GM23338 (cell line): ENCODE data around the gene RFX2. TPM values are rescaled to one million over a fixed set of nuclear protein-coding genes. Genes with fewer than 3 reads are reported as not detected.

Experiments used
- ATAC-seq: fragments of 200-7000 bp; cut with Tn5 transposase; 3 replicates; pipeline ENCODE4 v1.9.1; 2020
- DNase-seq: peaks from one replicate; pipeline ENCODE4 v3.0.0-alpha.2; 2015; ENCODE audit warnings: low spot score
- H2AFZ ChIP-seq: fragments of 200-600 bp; sonication (generic); 2 replicates; pipeline ENCODE4 v1.8.0; 2016; ENCODE audit warnings: antibody characterized with exemption, mild to moderate bottlenecking, moderate library complexity
- H3F3A ChIP-seq: fragments of 200-600 bp; sonication (generic); replicated peaks from 2 replicates; pipeline ENCODE4 v1.8.0; 2017; ENCODE audit warnings: antibody characterized with exemption, mixed run types, low read depth
- H3K27ac ChIP-seq: fragments of 200-600 bp; sonication (generic); 2 replicates; pipeline ENCODE4 v1.6.1; 2016; ENCODE audit warnings: low read depth
- H3K27me3 ChIP-seq: fragments of 200-600 bp; sonication (generic); 2 replicates; pipeline ENCODE4 v1.8.0; 2016; ENCODE audit warnings: mild to moderate bottlenecking, mixed run types, moderate library complexity; ENCODE audit not compliant: insufficient read depth
- H3K36me3 ChIP-seq: fragments of 200-600 bp; sonication (generic); 2 replicates; pipeline ENCODE4 v1.8.0; 2016; ENCODE audit warnings: mild to moderate bottlenecking; ENCODE audit not compliant: insufficient read depth
- H3K4me1 ChIP-seq: fragments of 200-600 bp; sonication (generic); 2 replicates; pipeline ENCODE4 v1.8.0; 2016; ENCODE audit warnings: mild to moderate bottlenecking, moderate library complexity; ENCODE audit not compliant: insufficient read depth
- H3K4me2 ChIP-seq: fragments of 200-600 bp; sonication (generic); 2 replicates; pipeline ENCODE4 v1.7.1; 2017; ENCODE audit warnings: mixed run types
- H3K4me3 ChIP-seq: fragments of 200-600 bp; sonication (generic); 2 replicates; pipeline ENCODE4 v1.6.1; 2016; ENCODE audit warnings: mixed run types
- H3K79me2 ChIP-seq: fragments of 200-600 bp; sonication (generic); replicated peaks from 2 replicates; pipeline ENCODE4 v1.8.0; 2017; ENCODE audit warnings: mild to moderate bottlenecking; ENCODE audit not compliant: insufficient read depth
- H3K9me2 ChIP-seq: fragments of 200-600 bp; sonication (generic); 2 replicates; pipeline ENCODE4 v1.8.0; 2017; ENCODE audit not compliant: insufficient read depth
- H4K20me1 ChIP-seq: fragments of 200-600 bp; sonication (generic); replicated peaks from 2 replicates; pipeline ENCODE4 v1.8.0; 2017; ENCODE audit warnings: mild to moderate bottlenecking; ENCODE audit not compliant: insufficient read depth
- H3K27ac Mint-ChIP-seq: 2 replicates; pipeline ENCODE4 v1.8.0; 2020; ENCODE audit warnings: inconsistent platforms, mild to moderate bottlenecking, moderate library complexity, mixed read lengths
- H3K27me3 Mint-ChIP-seq: 3 replicates; pipeline ENCODE4 v1.8.0; 2022; ENCODE audit warnings: low read depth, mild to moderate bottlenecking, moderate library complexity, mixed read lengths, inconsistent platforms; ENCODE audit not compliant: insufficient read depth, poor library complexity
- H3K36me3 Mint-ChIP-seq: 3 replicates; pipeline ENCODE4 v1.8.0; 2021; ENCODE audit warnings: low read depth, mild to moderate bottlenecking, inconsistent platforms, moderate library complexity, mixed read lengths
- H3K4me1 Mint-ChIP-seq: 3 replicates; pipeline ENCODE4 v1.8.0; 2020; ENCODE audit warnings: mild to moderate bottlenecking, inconsistent platforms, mixed read lengths
- H3K4me3 Mint-ChIP-seq: 3 replicates; pipeline ENCODE4 v1.8.0; 2021; ENCODE audit warnings: moderate library complexity, mild to moderate bottlenecking, inconsistent platforms, mixed read lengths
- H3K9me3 Mint-ChIP-seq: 3 replicates; pipeline ENCODE4 v1.8.0; 2020; ENCODE audit warnings: moderate library complexity, mild to moderate bottlenecking, inconsistent platforms, mixed read lengths
- CREB1 ChIP-seq: fragments of 250-450 bp; sonication (Bioruptor Pico); IDR thresholded peaks from 2 replicates; pipeline ENCODE4 v1.5.0; 2020; ENCODE audit warnings: low read depth, mild to moderate bottlenecking, moderate library complexity
- EZH2 ChIP-seq: fragments of 200-600 bp; sonication (generic); IDR thresholded peaks from one replicate; pipeline ENCODE4 v1.8.0; 2017; ENCODE audit warnings: antibody characterized with exemption, mild to moderate bottlenecking, low read depth; ENCODE audit not compliant: unreplicated experiment
- EZH2phosphoT487 ChIP-seq: fragments of 200-600 bp; sonication (generic); IDR thresholded peaks from one replicate; pipeline ENCODE4 v1.8.1; 2018; ENCODE audit warnings: antibody characterized with exemption; ENCODE audit not compliant: unreplicated experiment
- JUNB ChIP-seq: IDR thresholded peaks from one replicate; pipeline ENCODE4 v1.6.1; 2016; ENCODE audit warnings: antibody characterized with exemption; ENCODE audit not compliant: unreplicated experiment
- NANOG ChIP-seq: IDR thresholded peaks from 2 replicates; pipeline ENCODE4 v1.6.1; 2016; ENCODE audit warnings: antibody characterized with exemption, borderline replicate concordance
- POLR2AphosphoS5 ChIP-seq: IDR thresholded peaks from 2 replicates; pipeline ENCODE4 v1.6.1; 2016; ENCODE audit warnings: antibody characterized with exemption, low read depth
- STAT1 ChIP-seq: IDR thresholded peaks from one replicate; pipeline ENCODE4 v1.6.1; 2016; ENCODE audit warnings: antibody characterized with exemption; ENCODE audit not compliant: unreplicated experiment
- ZNF114 ChIP-seq: fragments of 250-450 bp; sonication (Bioruptor Pico); IDR thresholded peaks from 2 replicates; pipeline ENCODE4 v1.5.0; 2020; ENCODE audit warnings: mild to moderate bottlenecking, moderate library complexity
- ZNF331 ChIP-seq: fragments of 250-450 bp; sonication (Bioruptor Pico); IDR thresholded peaks from 2 replicates; pipeline ENCODE4 v1.5.0; 2020; ENCODE audit warnings: low read depth, mild to moderate bottlenecking, moderate library complexity
- polyA plus RNA-seq: library from polyadenylated mRNA; unstranded; fragments of >200 nt; fragmentation: Nextera tagmentation; extraction: Ambion mirVana; gene quantifications from 2 replicates; pipeline ENCODE4 v1.2.1, GENCODE V29; 2016
- total RNA-seq: library from RNA; depleted of rRNA; stranded (reverse); fragments of >200 nt; shearing (Covaris generic); gene quantifications from 2 replicates; pipeline ENCODE4 v1.2.3, GENCODE V29; 2014
- TF ChIP-seq, protein P1 (sequence below): fragments of 250-450 bp; sonication (Bioruptor Pico); IDR thresholded peaks from 2 replicates; pipeline ENCODE4 v1.5.0; 2020; ENCODE audit warnings: mild to moderate bottlenecking, moderate library complexity
- TF ChIP-seq, protein P2 (sequence below): IDR thresholded peaks from 2 replicates; pipeline ENCODE4 v1.6.1; 2016; ENCODE audit warnings: antibody characterized with exemption

RFX2 gene
- total and polyA plus RNA-seq, 2 experiments from 2014 or later, result 4.6 to 13.0 TPM

DNA sequence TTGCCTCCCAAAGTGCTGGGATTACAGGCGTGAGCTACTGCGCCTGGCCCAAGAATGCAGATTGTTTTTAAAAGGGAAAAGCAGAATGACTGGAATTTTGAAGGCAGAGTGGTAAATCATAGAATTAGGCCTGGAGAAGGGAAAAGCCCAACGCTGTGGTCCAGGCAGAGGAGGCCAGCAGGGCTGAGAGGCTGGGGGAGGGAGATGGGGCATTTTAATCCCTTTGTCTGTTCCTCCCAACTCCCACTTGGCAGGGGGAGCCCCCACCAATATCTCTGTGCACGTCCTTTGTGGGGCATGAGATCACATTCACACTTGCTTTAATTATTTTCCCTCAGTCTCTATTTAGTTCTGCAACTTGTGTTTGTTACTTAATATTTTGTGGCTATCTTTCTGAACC lies 77.9 kb downstream of the RFX2 start:
- no peaks in the 10 kb centered on the region for H3K9me2 ChIP-seq
- H2AFZ ChIP-seq, result no peak overlapping the region
- DNase-seq (no peak), ATAC-seq (no peak)
- no peak overlapping the region for H3K4me2 ChIP-seq
- H3K4me1 ChIP-seq, result no peaks in the 10 kb centered on the region
- Mint-ChIP-seq H3K27ac (no peak overlapping the region), H3K27me3 (peaks cover 6% of the 10 kb centered on the region), H3K4me1 (no peaks in the 10 kb centered on the region), H3K4me3 (no peak overlapping the region), H3K9me3 (no peaks in the 10 kb centered on the region), H3K36me3 (no peaks in the 10 kb centered on the region)
- H3K36me3 ChIP-seq, result no peaks in the 10 kb centered on the region
- TF ChIP-seq, protein P1, sequence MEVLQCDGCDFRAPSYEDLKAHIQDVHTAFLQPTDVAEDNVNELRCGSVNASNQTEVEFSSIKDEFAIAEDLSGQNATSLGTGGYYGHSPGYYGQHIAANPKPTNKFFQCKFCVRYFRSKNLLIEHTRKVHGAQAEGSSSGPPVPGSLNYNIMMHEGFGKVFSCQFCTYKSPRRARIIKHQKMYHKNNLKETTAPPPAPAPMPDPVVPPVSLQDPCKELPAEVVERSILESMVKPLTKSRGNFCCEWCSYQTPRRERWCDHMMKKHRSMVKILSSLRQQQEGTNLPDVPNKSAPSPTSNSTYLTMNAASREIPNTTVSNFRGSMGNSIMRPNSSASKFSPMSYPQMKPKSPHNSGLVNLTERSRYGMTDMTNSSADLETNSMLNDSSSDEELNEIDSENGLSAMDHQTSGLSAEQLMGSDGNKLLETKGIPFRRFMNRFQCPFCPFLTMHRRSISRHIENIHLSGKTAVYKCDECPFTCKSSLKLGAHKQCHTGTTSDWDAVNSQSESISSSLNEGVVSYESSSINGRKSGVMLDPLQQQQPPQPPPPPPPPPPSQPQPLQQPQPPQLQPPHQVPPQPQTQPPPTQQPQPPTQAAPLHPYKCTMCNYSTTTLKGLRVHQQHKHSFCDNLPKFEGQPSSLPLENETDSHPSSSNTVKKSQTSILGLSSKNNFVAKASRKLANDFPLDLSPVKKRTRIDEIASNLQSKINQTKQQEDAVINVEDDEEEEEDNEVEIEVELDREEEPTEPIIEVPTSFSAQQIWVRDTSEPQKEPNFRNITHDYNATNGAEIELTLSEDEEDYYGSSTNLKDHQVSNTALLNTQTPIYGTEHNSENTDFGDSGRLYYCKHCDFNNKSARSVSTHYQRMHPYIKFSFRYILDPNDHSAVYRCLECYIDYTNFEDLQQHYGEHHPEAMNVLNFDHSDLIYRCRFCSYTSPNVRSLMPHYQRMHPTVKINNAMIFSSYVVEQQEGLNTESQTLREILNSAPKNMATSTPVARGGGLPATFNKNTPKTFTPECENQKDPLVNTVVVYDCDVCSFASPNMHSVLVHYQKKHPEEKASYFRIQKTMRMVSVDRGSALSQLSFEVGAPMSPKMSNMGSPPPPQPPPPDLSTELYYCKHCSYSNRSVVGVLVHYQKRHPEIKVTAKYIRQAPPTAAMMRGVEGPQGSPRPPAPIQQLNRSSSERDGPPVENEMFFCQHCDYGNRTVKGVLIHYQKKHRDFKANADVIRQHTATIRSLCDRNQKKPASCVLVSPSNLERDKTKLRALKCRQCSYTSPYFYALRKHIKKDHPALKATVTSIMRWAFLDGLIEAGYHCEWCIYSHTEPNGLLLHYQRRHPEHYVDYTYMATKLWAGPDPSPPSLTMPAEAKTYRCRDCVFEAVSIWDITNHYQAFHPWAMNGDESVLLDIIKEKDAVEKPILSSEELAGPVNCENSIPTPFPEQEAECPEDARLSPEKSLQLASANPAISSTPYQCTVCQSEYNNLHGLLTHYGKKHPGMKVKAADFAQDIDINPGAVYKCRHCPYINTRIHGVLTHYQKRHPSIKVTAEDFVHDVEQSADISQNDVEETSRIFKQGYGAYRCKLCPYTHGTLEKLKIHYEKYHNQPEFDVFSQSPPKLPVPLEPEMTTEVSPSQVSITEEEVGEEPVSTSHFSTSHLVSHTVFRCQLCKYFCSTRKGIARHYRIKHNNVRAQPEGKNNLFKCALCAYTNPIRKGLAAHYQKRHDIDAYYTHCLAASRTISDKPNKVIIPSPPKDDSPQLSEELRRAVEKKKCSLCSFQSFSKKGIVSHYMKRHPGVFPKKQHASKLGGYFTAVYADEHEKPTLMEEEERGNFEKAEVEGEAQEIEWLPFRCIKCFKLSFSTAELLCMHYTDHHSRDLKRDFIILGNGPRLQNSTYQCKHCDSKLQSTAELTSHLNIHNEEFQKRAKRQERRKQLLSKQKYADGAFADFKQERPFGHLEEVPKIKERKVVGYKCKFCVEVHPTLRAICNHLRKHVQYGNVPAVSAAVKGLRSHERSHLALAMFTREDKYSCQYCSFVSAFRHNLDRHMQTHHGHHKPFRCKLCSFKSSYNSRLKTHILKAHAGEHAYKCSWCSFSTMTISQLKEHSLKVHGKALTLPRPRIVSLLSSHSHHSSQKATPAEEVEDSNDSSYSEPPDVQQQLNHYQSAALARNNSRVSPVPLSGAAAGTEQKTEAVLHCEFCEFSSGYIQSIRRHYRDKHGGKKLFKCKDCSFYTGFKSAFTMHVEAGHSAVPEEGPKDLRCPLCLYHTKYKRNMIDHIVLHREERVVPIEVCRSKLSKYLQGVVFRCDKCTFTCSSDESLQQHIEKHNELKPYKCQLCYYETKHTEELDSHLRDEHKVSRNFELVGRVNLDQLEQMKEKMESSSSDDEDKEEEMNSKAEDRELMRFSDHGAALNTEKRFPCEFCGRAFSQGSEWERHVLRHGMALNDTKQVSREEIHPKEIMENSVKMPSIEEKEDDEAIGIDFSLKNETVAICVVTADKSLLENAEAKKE, result no peak
- TF ChIP-seq EZH2, result no peak
- TF ChIP-seq EZH2phosphoT487, result no peak
- no peak for TF ChIP-seq JUNB
- no peak for TF ChIP-seq NANOG
- TF ChIP-seq ZNF114, result no peak
- TF ChIP-seq STAT1, result no peak
- no peak for TF ChIP-seq CREB1
- TF ChIP-seq, protein P2, sequence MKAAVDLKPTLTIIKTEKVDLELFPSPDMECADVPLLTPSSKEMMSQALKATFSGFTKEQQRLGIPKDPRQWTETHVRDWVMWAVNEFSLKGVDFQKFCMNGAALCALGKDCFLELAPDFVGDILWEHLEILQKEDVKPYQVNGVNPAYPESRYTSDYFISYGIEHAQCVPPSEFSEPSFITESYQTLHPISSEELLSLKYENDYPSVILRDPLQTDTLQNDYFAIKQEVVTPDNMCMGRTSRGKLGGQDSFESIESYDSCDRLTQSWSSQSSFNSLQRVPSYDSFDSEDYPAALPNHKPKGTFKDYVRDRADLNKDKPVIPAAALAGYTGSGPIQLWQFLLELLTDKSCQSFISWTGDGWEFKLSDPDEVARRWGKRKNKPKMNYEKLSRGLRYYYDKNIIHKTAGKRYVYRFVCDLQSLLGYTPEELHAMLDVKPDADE, result no peak
- no peak for TF ChIP-seq ZNF331
- no peak for TF ChIP-seq POLR2AphosphoS5
- H3K79me2 ChIP-seq, result no peaks in the 10 kb centered on the region
- H3K4me3 ChIP-seq, result no peak overlapping the region
- no peaks in the 10 kb centered on the region for H3F3A ChIP-seq
- H4K20me1 ChIP-seq, result 0 out of 2 replicates have a peak, but pooled peaks cover 3% of the 10 kb centered on the region
- no peaks in the 10 kb centered on the region for H3K27me3 ChIP-seq
- H3K27ac ChIP-seq, result no peak overlapping the region
